Epidermal melanocyte (primary cell): Measurements from ENCODE around the gene HYLS1.
"Not testable (repeated sequence)": the region's sequence is repeated elsewhere in the genome, so short reads cannot be mapped to it uniquely, and the experiment has no call there.

Experiments used
- DNase-seq: peaks from one replicate; pipeline ENCODE4 v3.0.0; 2011; ENCODE audit warnings: low spot score; ENCODE audit not compliant: insufficient read length

The HYLS1 gene

GRCh38 chr11:125887373-125888324 is at the start of gene HYLS1:
TSS of gene HYLS1 (plus strand) at chr11:125887668. CDS start at chr11:125899369, 11,701 bp downstream.
- DNase-seq: peak; percentile 86

- no peak for DNase-seq
Observed at GRCh38 chr11:125842321-125842948, 45.0 kb upstream of the HYLS1 start.

GRCh38 chr11:125846188-125846587 is 41.3 kb upstream of the HYLS1 start:
- DNase-seq: no peak

- not testable (repeated sequence) for DNase-seq
Observed at GRCh38 chr11:125857670-125858069, 29.8 kb upstream of the HYLS1 start.

GRCh38 chr11:125862786-125863185 is 24.7 kb upstream of the HYLS1 start:
- DNase-seq: not testable (repeated sequence)

- not testable (repeated sequence) for DNase-seq
Observed at GRCh38 chr11:125865354-125865753, 22.1 kb upstream of the HYLS1 start.

GRCh38 chr11:125869521-125869920 is 17.9 kb upstream of the HYLS1 start:
- DNase-seq: no peak

- peak; percentile 21 for DNase-seq
Observed at GRCh38 chr11:125871391-125872137, 15.9 kb upstream of the HYLS1 start.

GRCh38 chr11:125872138-125872491 is 15.4 kb upstream of the HYLS1 start:
- no peak for DNase-seq

GRCh38 chr11:125873881-125874555 is 13.4 kb upstream of the HYLS1 start:
- DNase-seq: no peak

- peak; percentile 82 for DNase-seq
Observed at GRCh38 chr11:125874556-125875124, 12.8 kb upstream of the HYLS1 start.

GRCh38 chr11:125881291-125881690 is 6.2 kb upstream of the HYLS1 start:
- no peak for DNase-seq

- no peak for DNase-seq
Observed at GRCh38 chr11:125883375-125883774, 4.1 kb upstream of the HYLS1 start.

- DNase-seq: no peak
Observed at GRCh38 chr11:125886997-125887372, 483 bp upstream of the HYLS1 start.

GRCh38 chr11:125890447-125891100 is 3.1 kb downstream of the HYLS1 start:
- no peak for DNase-seq

- no peak for DNase-seq
Observed at GRCh38 chr11:125892071-125892470, 4.6 kb downstream of the HYLS1 start.

GRCh38 chr11:125892994-125893393 is 5.5 kb downstream of the HYLS1 start:
- DNase-seq: no peak

GRCh38 chr11:125901872-125902271 is 14.4 kb downstream of the HYLS1 start:
- DNase-seq: no peak

GRCh38 chr11:125902277-125902926 is 14.9 kb downstream of the HYLS1 start:
- no peak for DNase-seq
